Brain microvascular endothelial cell (primary cell): ENCODE data around the gene TTC38.

ENCODE experiments used
- DNase-seq: peaks from one replicate; pipeline ENCODE4 v3.0.0-alpha.2; 2020
- H3K27ac ChIP-seq: fragments of 250-450 bp; sonication (Bioruptor Pico); 2 replicates; pipeline ENCODE4 v1.5.1; 2020; ENCODE audit warnings: mild to moderate bottlenecking, moderate library complexity
- H3K27me3 ChIP-seq: fragments of 250-450 bp; sonication (Bioruptor Pico); replicated peaks from 2 replicates; pipeline ENCODE4 v1.5.1; 2020; ENCODE audit warnings: mild to moderate bottlenecking
- H3K36me3 ChIP-seq: fragments of 250-450 bp; sonication (Bioruptor Pico); replicated peaks from 2 replicates; pipeline ENCODE4 v1.5.1; 2020; ENCODE audit warnings: mild to moderate bottlenecking
- H3K4me3 ChIP-seq: 2 replicates; pipeline ENCODE4 v1.5.1; 2011; ENCODE audit warnings: low read depth, mild to moderate bottlenecking, control low read depth, low read length, moderate library complexity
- CTCF ChIP-seq: IDR thresholded peaks from 2 replicates; pipeline ENCODE4 v1.5.1; 2011; ENCODE audit warnings: low read depth, mild to moderate bottlenecking, moderate library complexity, low read length, control low read depth, inconsistent platforms; ENCODE audit errors: missing control alignments
- in situ Hi-C: cut with HindIII; loops from 2 replicates; pipeline ENCODE4 v1.10.0; 2017; ENCODE audit warnings: low sequenced_read_pairs, low pct_ligation_motif_present

The TTC38 gene

DNA sequence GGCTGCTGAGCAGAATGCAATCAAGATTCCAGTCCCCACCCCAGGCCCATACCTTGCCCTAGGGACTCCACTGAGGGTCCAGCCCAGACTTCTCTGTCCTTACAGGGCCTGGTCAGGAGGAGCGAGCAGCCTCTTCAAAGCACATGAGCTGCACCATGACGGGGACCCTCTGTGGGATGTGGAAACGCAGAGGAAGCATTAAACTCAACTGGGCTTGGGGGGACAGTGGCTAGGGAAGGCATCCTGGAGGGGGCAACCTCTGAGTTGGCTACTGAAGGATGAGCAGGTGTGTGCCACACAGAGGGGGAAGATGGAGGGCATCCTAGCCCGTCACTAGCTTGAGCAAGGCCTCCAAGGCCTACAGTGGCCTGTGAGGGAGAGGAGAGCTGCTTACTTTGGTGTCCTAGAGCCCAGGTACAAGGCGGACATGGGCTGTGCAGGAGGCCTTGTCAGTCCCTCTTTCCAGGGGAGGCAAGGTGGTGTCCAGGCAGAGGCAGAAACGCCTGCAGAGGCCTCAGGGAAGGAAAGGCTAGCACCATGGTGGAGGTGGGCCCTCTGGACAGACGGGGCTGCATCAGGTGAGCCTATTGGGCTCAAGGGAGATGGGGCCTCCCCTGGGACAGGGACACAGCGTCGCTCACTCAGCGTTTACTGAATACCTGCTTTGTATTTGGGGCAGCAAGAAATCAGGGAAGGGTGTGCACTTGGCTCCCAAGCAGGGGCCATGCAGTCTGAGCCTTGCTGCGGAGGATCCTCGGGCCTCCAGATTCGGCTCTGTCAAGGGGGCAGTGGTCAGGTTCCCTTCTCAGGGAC is 14.3 kb downstream of the TTC38 start:
- no peak overlapping the region for H3K4me3 ChIP-seq
- no peak overlapping the region for H3K27ac ChIP-seq
- TF ChIP-seq CTCF, result no peak
- DNase-seq, result no peak
- in situ Hi-C loops, result no loop called here
- no peaks in the 10 kb centered on the region for H3K27me3 ChIP-seq
- peaks cover 58% of the 10 kb centered on the region for H3K36me3 ChIP-seq

DNA sequence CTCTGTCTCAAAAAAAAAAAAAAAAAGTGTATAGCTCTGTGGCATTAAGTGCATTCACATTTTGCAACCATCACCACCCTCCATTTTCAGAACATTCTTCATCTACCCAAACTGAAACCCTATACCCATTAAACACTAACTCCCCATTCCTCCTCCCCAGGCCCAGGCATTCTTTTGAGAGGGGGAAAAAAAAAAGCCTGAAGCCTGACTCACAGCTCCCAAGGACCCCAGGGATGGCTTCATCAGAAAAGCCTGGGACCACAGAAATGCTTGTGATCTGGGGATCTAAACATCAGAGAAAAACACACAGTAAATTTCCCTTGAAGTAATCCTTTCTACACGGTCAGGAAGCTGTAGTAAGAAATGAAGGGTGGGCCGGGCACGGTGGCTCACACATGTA is 18.2 kb downstream of the TTC38 start:
- Histone ChIP-seq H3K27me3 (no peaks in the 10 kb centered on the region), H3K36me3 (peaks cover 29% of the 10 kb centered on the region), H3K27ac (no peak overlapping the region), H3K4me3 (no peak overlapping the region)
- no peak for TF ChIP-seq CTCF
- in situ Hi-C loops, result no loop called here
- DNase-seq, result no peak

DNA sequence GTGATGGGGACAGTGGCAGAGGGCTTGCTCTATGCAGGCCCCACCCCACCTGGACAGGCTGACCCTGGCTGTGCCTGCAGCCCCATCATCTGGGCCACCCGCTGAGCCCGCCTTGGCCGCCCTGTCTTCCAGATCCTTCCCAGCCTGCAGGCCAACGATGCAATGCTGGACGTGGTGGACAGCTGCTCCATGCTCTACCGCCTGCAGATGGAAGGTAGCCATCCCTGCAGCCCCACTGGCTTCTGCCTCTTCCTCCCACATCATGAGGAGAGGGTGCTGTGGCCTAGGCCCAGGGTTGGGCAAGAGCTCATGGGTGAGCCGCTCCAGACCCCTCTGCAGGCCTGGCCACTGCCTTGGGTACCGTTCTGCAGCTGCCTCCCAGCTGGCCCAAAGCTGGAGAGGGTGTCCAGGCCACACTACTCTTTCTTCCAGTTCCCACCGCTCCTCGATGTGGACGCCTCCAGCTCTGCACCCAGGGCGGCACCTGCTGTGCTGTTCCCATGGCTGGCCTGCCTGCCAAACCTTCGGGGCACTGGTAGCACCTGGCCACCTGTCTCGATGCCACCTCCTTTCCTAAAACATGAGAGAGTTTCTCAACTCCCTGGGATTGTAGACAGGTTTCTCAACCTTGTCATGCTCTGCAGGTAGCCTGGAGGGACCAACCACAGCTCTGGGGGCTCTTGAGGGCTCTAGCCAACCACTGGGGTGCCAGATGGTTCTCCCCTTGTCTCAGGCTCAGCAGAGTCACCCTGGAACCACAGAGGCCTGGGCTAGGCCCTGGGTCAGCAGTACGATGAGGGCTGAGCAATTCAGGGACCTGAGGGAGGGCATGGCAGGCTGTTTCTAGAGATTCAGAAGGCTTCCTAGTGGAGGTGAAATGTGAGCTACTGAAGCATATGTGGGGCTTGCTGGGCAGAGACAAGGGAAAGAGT is 19.4 kb downstream of the TTC38 start:
- no peaks in the 10 kb centered on the region for H3K27me3 ChIP-seq
- no peak overlapping the region for H3K27ac ChIP-seq
- no peak for TF ChIP-seq CTCF
- peaks cover 21% of the 10 kb centered on the region for H3K36me3 ChIP-seq
- H3K4me3 ChIP-seq, result no peak overlapping the region
- in situ Hi-C loops, result no loop called here
- DNase-seq, result no peak

GRCh38 chr22:46287873-46288751 is 20.3 kb downstream of the TTC38 start:
- no peak overlapping the region for H3K4me3 ChIP-seq
- H3K27ac ChIP-seq, result no peak overlapping the region
- no peak for DNase-seq
- in situ Hi-C loops, result no loop called here
- no peak for TF ChIP-seq CTCF
- no peaks in the 10 kb centered on the region for H3K27me3 ChIP-seq
- peaks cover 21% of the 10 kb centered on the region for H3K36me3 ChIP-seq

GRCh38 chr22:46288846-46289243 is 21.0 kb downstream of the TTC38 start:
- no peak for TF ChIP-seq CTCF
- no peak overlapping the region for H3K27ac ChIP-seq
- peaks cover 18% of the 10 kb centered on the region for H3K36me3 ChIP-seq
- DNase-seq, result no peak
- no peak overlapping the region for H3K4me3 ChIP-seq
- in situ Hi-C loops, result no loop called here
- H3K27me3 ChIP-seq, result no peaks in the 10 kb centered on the region
